HL-60 (cell line): ENCODE data around the gene PPP1R3A.

ENCODE experiments used
- DNase-seq, 2 experiments: peaks; one replicate each; pipeline ENCODE4 v3.0.0-alpha.2; 2010 to 2020; ENCODE audit warnings: low read depth in 1 of 2, low spot score in 1 of 2
- H3K27ac ChIP-seq: fragments of 250-450 bp; sonication (Bioruptor Pico); replicated peaks from 2 replicates; pipeline ENCODE4 v1.5.1; 2020; ENCODE audit warnings: mild to moderate bottlenecking, moderate library complexity
- H3K27me3 ChIP-seq: fragments of 250-450 bp; sonication (Bioruptor Pico); 2 replicates; pipeline ENCODE4 v1.5.1; 2021; ENCODE audit warnings: mild to moderate bottlenecking, moderate library complexity; ENCODE audit not compliant: insufficient read depth, poor library complexity, severe bottlenecking
- H3K4me3 ChIP-seq: replicated peaks from 2 replicates; pipeline ENCODE4 v1.5.1; 2011; ENCODE audit warnings: mild to moderate bottlenecking, control low read depth, low read length; ENCODE audit not compliant: insufficient read depth
- GABPA ChIP-seq: IDR thresholded peaks from 2 replicates; pipeline ENCODE4 v1.6.1; 2012; ENCODE audit warnings: low read depth
- POLR2AphosphoS5 ChIP-seq: IDR thresholded peaks from 2 replicates; pipeline ENCODE4 v1.6.1; 2012; ENCODE audit warnings: low read depth
- SPI1 ChIP-seq: IDR thresholded peaks from 2 replicates; pipeline ENCODE4 v1.6.1; 2012; ENCODE audit warnings: low read depth, mild to moderate bottlenecking, borderline replicate concordance
- long read RNA-seq: library from polyadenylated mRNA; unstranded; transcript quantifications from one replicate; pipeline ENCODE4 v2.0.0, GENCODE V29; 2020
- TF ChIP-seq, protein P1 (sequence below): IDR thresholded peaks from one replicate; pipeline ENCODE4 v1.5.1; 2011; ENCODE audit warnings: low read length, control low read depth, inconsistent platforms; ENCODE audit not compliant: insufficient read depth
- TF ChIP-seq, protein P2 (sequence below): IDR thresholded peaks from 2 replicates; pipeline ENCODE4 v1.6.1; 2012; ENCODE audit warnings: low read depth; ENCODE audit not compliant: insufficient replicate concordance

The PPP1R3A gene, protein sequence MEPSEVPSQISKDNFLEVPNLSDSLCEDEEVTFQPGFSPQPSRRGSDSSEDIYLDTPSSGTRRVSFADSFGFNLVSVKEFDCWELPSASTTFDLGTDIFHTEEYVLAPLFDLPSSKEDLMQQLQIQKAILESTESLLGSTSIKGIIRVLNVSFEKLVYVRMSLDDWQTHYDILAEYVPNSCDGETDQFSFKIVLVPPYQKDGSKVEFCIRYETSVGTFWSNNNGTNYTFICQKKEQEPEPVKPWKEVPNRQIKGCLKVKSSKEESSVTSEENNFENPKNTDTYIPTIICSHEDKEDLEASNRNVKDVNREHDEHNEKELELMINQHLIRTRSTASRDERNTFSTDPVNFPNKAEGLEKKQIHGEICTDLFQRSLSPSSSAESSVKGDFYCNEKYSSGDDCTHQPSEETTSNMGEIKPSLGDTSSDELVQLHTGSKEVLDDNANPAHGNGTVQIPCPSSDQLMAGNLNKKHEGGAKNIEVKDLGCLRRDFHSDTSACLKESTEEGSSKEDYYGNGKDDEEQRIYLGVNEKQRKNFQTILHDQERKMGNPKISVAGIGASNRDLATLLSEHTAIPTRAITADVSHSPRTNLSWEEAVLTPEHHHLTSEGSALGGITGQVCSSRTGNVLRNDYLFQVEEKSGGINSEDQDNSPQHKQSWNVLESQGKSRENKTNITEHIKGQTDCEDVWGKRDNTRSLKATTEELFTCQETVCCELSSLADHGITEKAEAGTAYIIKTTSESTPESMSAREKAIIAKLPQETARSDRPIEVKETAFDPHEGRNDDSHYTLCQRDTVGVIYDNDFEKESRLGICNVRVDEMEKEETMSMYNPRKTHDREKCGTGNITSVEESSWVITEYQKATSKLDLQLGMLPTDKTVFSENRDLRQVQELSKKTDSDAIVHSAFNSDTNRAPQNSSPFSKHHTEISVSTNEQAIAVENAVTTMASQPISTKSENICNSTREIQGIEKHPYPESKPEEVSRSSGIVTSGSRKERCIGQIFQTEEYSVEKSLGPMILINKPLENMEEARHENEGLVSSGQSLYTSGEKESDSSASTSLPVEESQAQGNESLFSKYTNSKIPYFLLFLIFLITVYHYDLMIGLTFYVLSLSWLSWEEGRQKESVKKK
- long read RNA-seq, result 0 reads

DNA sequence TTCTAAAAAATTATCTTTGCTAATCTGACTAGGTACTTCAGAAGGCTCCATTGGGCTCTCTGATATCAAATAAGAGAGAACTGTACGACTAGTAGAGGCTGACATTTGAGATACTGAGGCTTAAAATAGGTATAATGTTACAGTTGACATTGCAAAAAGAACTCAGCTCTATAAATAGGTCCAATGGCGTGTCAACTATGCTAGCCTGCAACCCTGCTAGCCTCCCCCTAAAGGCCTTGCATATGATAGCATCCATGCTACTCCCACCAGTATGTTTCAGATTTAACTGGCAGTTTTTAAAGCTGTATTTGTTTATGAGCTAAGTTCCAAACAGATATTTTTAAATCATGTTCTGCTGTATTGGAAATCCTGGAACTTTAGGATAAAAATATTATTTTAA is at the start of gene PPP1R3A:
Gene PPP1R3A, minus strand, starts transcription at position 64 of the 400 bp plus-strand sequence. Its CDS starts 13 bp downstream, at position 51.
- Histone ChIP-seq H3K4me3 (no peak within 1 kb of the TSS), H3K27ac (no peak within 1 kb of the TSS), H3K27me3 (no peaks in the 10 kb centered on the region)
- TF ChIP-seq POLR2AphosphoS5 (no peak), GABPA (no peak), SPI1 (no peak)
- TF ChIP-seq, protein P1, sequence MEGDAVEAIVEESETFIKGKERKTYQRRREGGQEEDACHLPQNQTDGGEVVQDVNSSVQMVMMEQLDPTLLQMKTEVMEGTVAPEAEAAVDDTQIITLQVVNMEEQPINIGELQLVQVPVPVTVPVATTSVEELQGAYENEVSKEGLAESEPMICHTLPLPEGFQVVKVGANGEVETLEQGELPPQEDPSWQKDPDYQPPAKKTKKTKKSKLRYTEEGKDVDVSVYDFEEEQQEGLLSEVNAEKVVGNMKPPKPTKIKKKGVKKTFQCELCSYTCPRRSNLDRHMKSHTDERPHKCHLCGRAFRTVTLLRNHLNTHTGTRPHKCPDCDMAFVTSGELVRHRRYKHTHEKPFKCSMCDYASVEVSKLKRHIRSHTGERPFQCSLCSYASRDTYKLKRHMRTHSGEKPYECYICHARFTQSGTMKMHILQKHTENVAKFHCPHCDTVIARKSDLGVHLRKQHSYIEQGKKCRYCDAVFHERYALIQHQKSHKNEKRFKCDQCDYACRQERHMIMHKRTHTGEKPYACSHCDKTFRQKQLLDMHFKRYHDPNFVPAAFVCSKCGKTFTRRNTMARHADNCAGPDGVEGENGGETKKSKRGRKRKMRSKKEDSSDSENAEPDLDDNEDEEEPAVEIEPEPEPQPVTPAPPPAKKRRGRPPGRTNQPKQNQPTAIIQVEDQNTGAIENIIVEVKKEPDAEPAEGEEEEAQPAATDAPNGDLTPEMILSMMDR, result no peak
- TF ChIP-seq, protein P2, sequence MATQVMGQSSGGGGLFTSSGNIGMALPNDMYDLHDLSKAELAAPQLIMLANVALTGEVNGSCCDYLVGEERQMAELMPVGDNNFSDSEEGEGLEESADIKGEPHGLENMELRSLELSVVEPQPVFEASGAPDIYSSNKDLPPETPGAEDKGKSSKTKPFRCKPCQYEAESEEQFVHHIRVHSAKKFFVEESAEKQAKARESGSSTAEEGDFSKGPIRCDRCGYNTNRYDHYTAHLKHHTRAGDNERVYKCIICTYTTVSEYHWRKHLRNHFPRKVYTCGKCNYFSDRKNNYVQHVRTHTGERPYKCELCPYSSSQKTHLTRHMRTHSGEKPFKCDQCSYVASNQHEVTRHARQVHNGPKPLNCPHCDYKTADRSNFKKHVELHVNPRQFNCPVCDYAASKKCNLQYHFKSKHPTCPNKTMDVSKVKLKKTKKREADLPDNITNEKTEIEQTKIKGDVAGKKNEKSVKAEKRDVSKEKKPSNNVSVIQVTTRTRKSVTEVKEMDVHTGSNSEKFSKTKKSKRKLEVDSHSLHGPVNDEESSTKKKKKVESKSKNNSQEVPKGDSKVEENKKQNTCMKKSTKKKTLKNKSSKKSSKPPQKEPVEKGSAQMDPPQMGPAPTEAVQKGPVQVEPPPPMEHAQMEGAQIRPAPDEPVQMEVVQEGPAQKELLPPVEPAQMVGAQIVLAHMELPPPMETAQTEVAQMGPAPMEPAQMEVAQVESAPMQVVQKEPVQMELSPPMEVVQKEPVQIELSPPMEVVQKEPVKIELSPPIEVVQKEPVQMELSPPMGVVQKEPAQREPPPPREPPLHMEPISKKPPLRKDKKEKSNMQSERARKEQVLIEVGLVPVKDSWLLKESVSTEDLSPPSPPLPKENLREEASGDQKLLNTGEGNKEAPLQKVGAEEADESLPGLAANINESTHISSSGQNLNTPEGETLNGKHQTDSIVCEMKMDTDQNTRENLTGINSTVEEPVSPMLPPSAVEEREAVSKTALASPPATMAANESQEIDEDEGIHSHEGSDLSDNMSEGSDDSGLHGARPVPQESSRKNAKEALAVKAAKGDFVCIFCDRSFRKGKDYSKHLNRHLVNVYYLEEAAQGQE, result no peak
- DNase-seq, result no peak

DNA sequence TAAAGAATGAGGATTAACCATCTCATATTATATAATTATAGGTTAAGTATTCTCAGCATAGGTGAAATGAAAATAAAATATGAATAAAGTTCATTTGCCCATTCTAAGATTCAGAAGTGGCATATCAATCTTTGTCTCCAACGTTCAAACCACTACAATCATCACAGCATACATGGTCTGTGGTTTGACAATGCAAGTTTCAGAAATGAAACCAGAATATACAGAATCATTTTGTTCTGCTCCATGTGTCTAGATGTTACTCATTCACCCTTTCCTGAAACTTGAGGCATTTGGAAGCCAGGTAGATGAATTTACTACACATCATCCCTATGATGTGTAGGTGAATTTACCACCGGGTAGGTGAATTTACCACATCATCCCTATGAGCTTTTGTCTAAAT is 44.5 kb upstream of the PPP1R3A start:
- Histone ChIP-seq H3K27ac (no peak overlapping the region), H3K27me3 (no peaks in the 10 kb centered on the region), H3K4me3 (no peak overlapping the region)
- no peak for TF ChIP-seq GABPA
- TF ChIP-seq, protein P1, result no peak
- TF ChIP-seq, protein P2, result no peak
- no peak for TF ChIP-seq POLR2AphosphoS5
- TF ChIP-seq SPI1, result no peak
- DNase-seq, result no peak

DNA sequence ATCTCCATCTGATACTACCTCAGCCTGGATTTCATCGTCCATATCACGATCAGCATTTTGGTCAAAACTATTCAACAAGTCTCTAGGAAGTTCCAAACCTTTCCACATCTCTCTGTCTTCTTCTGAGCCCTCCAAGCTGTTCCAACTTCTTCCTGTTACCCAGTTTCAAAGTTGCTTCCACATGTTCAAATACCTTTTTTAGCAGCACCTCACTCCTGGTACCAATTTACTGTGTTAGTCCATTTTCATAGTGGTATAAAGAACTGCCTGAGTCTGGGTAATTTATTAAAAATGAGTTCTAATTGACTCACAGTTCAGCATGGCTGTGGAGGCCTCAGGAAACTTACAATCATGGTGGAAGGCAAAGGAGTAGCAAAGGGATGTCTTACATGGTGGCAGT is 41.1 kb upstream of the PPP1R3A start:
- H3K27ac ChIP-seq, result no peak overlapping the region
- TF ChIP-seq, protein P1, result no peak
- TF ChIP-seq, protein P2, result no peak
- TF ChIP-seq GABPA, result no peak
- no peak for TF ChIP-seq POLR2AphosphoS5
- no peak for TF ChIP-seq SPI1
- H3K27me3 ChIP-seq, result no peaks in the 10 kb centered on the region
- no peak overlapping the region for H3K4me3 ChIP-seq
- no peak for DNase-seq
